SK-N-SH treated with all-trans-retinoic acid at 6 μM for 48 hours (cell line): ENCODE data around the gene ITM2B.

ENCODE experiments used
- CREB5 ChIP-seq: fragments of 250-450 bp; sonication (Bioruptor Pico); IDR thresholded peaks from 2 replicates; pipeline ENCODE4 v1.5.1; 2020; ENCODE audit warnings: low read depth, mild to moderate bottlenecking, moderate library complexity
- CSRNP3 ChIP-seq: fragments of 250-450 bp; sonication (Bioruptor Pico); IDR thresholded peaks from 2 replicates; pipeline ENCODE4 v1.5.1; 2021; ENCODE audit warnings: mild to moderate bottlenecking, moderate library complexity
- ESRRG ChIP-seq: fragments of 250-450 bp; sonication (Bioruptor Pico); IDR thresholded peaks from 2 replicates; pipeline ENCODE4 v1.6.1; 2021; ENCODE audit warnings: mild to moderate bottlenecking
- OSR1 ChIP-seq: fragments of 250-450 bp; sonication (Bioruptor Pico); IDR thresholded peaks from 2 replicates; pipeline ENCODE4 v1.8.0; 2022; ENCODE audit warnings: moderate library complexity, mild to moderate bottlenecking, inconsistent platforms
- PATZ1 ChIP-seq: fragments of 250-450 bp; sonication (Bioruptor Pico); IDR thresholded peaks from 2 replicates; pipeline ENCODE4 v1.8.0; 2020; ENCODE audit warnings: mild to moderate bottlenecking, moderate library complexity, borderline replicate concordance
- PPARA ChIP-seq: fragments of 250-450 bp; sonication (Bioruptor Pico); IDR thresholded peaks from 2 replicates; pipeline ENCODE4 v1.5.0; 2020; ENCODE audit warnings: mild to moderate bottlenecking, borderline replicate concordance
- RARB ChIP-seq: fragments of 250-450 bp; sonication (Bioruptor Pico); IDR thresholded peaks from 2 replicates; pipeline ENCODE4 v1.8.0; 2021; ENCODE audit warnings: mild to moderate bottlenecking, moderate library complexity
- SNAI2 ChIP-seq: fragments of 250-450 bp; sonication (Bioruptor Pico); IDR thresholded peaks from 2 replicates; pipeline ENCODE4 v1.5.0; 2020; ENCODE audit warnings: mild to moderate bottlenecking, moderate library complexity
- TCF4 ChIP-seq: fragments of 250-450 bp; sonication (Bioruptor Pico); IDR thresholded peaks from 2 replicates; pipeline ENCODE4 v1.8.0; 2021; ENCODE audit warnings: mild to moderate bottlenecking, moderate library complexity, borderline replicate concordance
- TOX ChIP-seq: fragments of 250-450 bp; sonication (Bioruptor Pico); IDR thresholded peaks from 2 replicates; pipeline ENCODE4 v1.8.0; 2021; ENCODE audit warnings: mild to moderate bottlenecking, moderate library complexity, borderline replicate concordance
- ZFP3 ChIP-seq: fragments of 250-450 bp; sonication (Bioruptor Pico); IDR thresholded peaks from 2 replicates; pipeline ENCODE4 v1.5.0; 2020; ENCODE audit warnings: mild to moderate bottlenecking, moderate library complexity
- ZFP30 ChIP-seq: fragments of 450-650 bp; formaldehyde crosslinking; IDR thresholded peaks from 2 replicates; pipeline ENCODE4 v1.5.0; 2022; ENCODE audit warnings: mild to moderate bottlenecking, moderate library complexity
- ZNF565 ChIP-seq: fragments of 450-650 bp; formaldehyde crosslinking; conservative IDR thresholded peaks from 2 replicates; pipeline ENCODE4 v1.5.0; 2020; ENCODE audit warnings: low read depth, mild to moderate bottlenecking, moderate library complexity
- ZNF70 ChIP-seq: fragments of 450-650 bp; formaldehyde crosslinking; IDR thresholded peaks from 2 replicates; pipeline ENCODE4 v1.5.0; 2020; ENCODE audit warnings: mild to moderate bottlenecking, moderate library complexity

- no peak for TF ChIP-seq TOX (CRISPR knock-in tag)
- TF ChIP-seq ZFP30 (CRISPR knock-in tag): no peak
- no peak for TF ChIP-seq PATZ1 (CRISPR knock-in tag)
- no peak for TF ChIP-seq ZNF70 (CRISPR knock-in tag)
- no peak for TF ChIP-seq RARB (CRISPR knock-in tag)
- TF ChIP-seq ZFP3: no peak
- no peak for TF ChIP-seq OSR1
- no peak for TF ChIP-seq ZNF565 (CRISPR knock-in tag)
- no peak for TF ChIP-seq CSRNP3 (CRISPR knock-in tag)
- TF ChIP-seq TCF4 (CRISPR knock-in tag): no peak
- no peak for TF ChIP-seq CREB5 (CRISPR knock-in tag)
- TF ChIP-seq ESRRG: no peak
- no peak for TF ChIP-seq PPARA (CRISPR knock-in tag)
- no peak for TF ChIP-seq SNAI2 (CRISPR knock-in tag)
Measured at GRCh38 chr13:48291730-48292129, 58.7 kb downstream of the ITM2B start.
